ENCODE measurements around the gene STX1A.

DNA sequence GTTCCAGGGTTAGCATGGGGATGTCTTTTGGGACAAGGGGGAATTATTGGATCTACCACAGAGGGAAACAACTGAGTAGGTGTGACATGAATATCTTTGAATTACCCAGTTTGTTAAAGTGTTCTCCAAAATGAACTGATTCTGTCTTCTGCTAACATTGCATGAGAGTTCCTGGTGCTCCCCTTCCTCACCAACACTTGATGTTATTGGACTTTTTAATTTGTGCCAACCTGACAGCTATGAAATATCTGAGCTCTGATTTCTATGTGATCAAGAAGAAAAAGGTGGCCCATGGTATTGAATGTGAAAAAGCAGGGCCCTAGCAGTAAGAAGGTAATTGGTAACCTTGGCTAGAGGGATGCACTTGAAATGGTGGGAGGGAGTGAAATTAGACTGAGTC, 56.4 kb downstream of the STX1A start:
- TF ChIP-seq, protein P1, sequence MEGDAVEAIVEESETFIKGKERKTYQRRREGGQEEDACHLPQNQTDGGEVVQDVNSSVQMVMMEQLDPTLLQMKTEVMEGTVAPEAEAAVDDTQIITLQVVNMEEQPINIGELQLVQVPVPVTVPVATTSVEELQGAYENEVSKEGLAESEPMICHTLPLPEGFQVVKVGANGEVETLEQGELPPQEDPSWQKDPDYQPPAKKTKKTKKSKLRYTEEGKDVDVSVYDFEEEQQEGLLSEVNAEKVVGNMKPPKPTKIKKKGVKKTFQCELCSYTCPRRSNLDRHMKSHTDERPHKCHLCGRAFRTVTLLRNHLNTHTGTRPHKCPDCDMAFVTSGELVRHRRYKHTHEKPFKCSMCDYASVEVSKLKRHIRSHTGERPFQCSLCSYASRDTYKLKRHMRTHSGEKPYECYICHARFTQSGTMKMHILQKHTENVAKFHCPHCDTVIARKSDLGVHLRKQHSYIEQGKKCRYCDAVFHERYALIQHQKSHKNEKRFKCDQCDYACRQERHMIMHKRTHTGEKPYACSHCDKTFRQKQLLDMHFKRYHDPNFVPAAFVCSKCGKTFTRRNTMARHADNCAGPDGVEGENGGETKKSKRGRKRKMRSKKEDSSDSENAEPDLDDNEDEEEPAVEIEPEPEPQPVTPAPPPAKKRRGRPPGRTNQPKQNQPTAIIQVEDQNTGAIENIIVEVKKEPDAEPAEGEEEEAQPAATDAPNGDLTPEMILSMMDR (IDR thresholded peaks at IDR 0.05): no peak
- TF ChIP-seq ZFX (IDR thresholded peaks at IDR 0.05; ENCODE audit: borderline replicate concordance): no peak
